CD14-positive monocyte (primary cell): Measurements from ENCODE around the gene PPM1F. TPM values are rescaled to one million over a fixed set of nuclear protein-coding genes. Genes with fewer than 3 reads are reported as not detected.

Experiments used
- DNase-seq, 3 donors: peaks; one replicate each; pipeline ENCODE4 v3.0.0-alpha.2; 2011 to 2022
- H2AFZ ChIP-seq: 2 replicates; pipeline ENCODE4 v1.6.0; 2012; ENCODE audit warnings: mild to moderate bottlenecking, low read depth, low read length, inconsistent platforms; ENCODE audit not compliant: insufficient read depth, poor library complexity, severe bottlenecking
- H3K27ac ChIP-seq, 2 donors: 1 replicate in 1 of 2; 2 replicates in 1 of 2; pipeline ENCODE4 v1.5.1; 2012 to 2013; ENCODE audit warnings: low read length in 2 of 2, control low read depth in 1 of 2, inconsistent platforms in 1 of 2, low read depth in 1 of 2, mild to moderate bottlenecking in 1 of 2
- H3K27me3 ChIP-seq, 2 donors: one replicate each; pipeline versions ENCODE4 v1.6.0 to v1.6.1; 2011 to 2013; ENCODE audit warnings: low read length in 2 of 2; ENCODE audit not compliant: control insufficient read depth in 2 of 2, insufficient read depth in 2 of 2
- H3K36me3 ChIP-seq, 2 donors: replicated peaks in 1 of 2; 1 replicate in 1 of 2; 2 replicates in 1 of 2; pipeline versions ENCODE4 v1.5.1 to v1.6.1; 2012 to 2013; ENCODE audit warnings: low read length in 2 of 2, control low read depth in 1 of 2, inconsistent platforms in 1 of 2, mild to moderate bottlenecking in 1 of 2; ENCODE audit not compliant: insufficient read depth in 2 of 2, control insufficient read depth in 1 of 2
- H3K4me1 ChIP-seq, 2 donors: 1 replicate in 1 of 2; 2 replicates in 1 of 2; pipeline versions ENCODE4 v1.5.1 to v1.6.1; 2012 to 2013; ENCODE audit warnings: low read length in 2 of 2, control low read depth in 1 of 2, inconsistent platforms in 1 of 2, mild to moderate bottlenecking in 1 of 2, moderate library complexity in 1 of 2; ENCODE audit not compliant: insufficient read depth in 2 of 2, control insufficient read depth in 1 of 2
- H3K4me2 ChIP-seq: replicated peaks from 2 replicates; pipeline ENCODE3; 2012; ENCODE audit warnings: low read length, moderate library complexity, mild to moderate bottlenecking; ENCODE audit not compliant: poor library complexity, severe bottlenecking; ENCODE audit errors: extremely low read depth
- H3K4me3 ChIP-seq, 3 experiments: fragments of 200-600 bp in 1 of 3; sonication (generic) in 1 of 3; replicated peaks in 1 of 3; 1 replicate in 2 of 3; 2 replicates in 1 of 3; pipeline ENCODE4 v1.5.1; 2011 to 2013; ENCODE audit warnings: low read length in 3 of 3, mild to moderate bottlenecking in 3 of 3, control low read depth in 2 of 3, low read depth in 2 of 3, inconsistent platforms in 1 of 3, moderate library complexity in 1 of 3
- H3K79me2 ChIP-seq: 2 replicates; pipeline ENCODE4 v1.6.0; 2012; ENCODE audit warnings: mild to moderate bottlenecking, control low read depth, inconsistent platforms, low read length, moderate library complexity; ENCODE audit not compliant: insufficient read depth
- H3K9ac ChIP-seq: 2 replicates; pipeline ENCODE4 v1.6.0; 2017; ENCODE audit warnings: low read length, mild to moderate bottlenecking; ENCODE audit not compliant: insufficient read depth, poor library complexity, severe bottlenecking
- H3K9me3 ChIP-seq, 2 donors: replicated peaks in 1 of 2; 1 replicate in 1 of 2; 2 replicates in 1 of 2; pipeline versions ENCODE4 v1.5.1 to v1.6.1; 2012 to 2013; ENCODE audit warnings: low read length in 2 of 2, control low read depth in 1 of 2; ENCODE audit not compliant: control insufficient read depth in 1 of 2, insufficient read depth in 1 of 2
- H4K20me1 ChIP-seq: 2 replicates; pipeline ENCODE4 v1.6.0; 2012; ENCODE audit warnings: mild to moderate bottlenecking, low read length, control low read depth, moderate library complexity; ENCODE audit not compliant: insufficient read depth
- H3K27ac Mint-ChIP-seq, 7 donors: one replicate each; pipeline ENCODE4 v1.8.0; 2020; ENCODE audit warnings: mild to moderate bottlenecking in 7 of 7, mixed read lengths in 7 of 7, moderate library complexity in 6 of 7, inconsistent platforms in 2 of 7
- H3K27me3 Mint-ChIP-seq, 3 donors: one replicate each; pipeline ENCODE4 v1.8.0; 2021 to 2022; ENCODE audit warnings: low read depth in 3 of 3, mild to moderate bottlenecking in 3 of 3, mixed read lengths in 3 of 3, moderate library complexity in 3 of 3, inconsistent platforms in 1 of 3
- H3K36me3 Mint-ChIP-seq, 2 donors: one replicate each; pipeline ENCODE4 v1.8.0; 2020; ENCODE audit warnings: mixed read lengths in 2 of 2, inconsistent platforms in 1 of 2, mild to moderate bottlenecking in 1 of 2
- H3K4me1 Mint-ChIP-seq: one replicate; pipeline ENCODE4 v1.8.0; 2020; ENCODE audit warnings: mild to moderate bottlenecking, mixed read lengths
- H3K4me3 Mint-ChIP-seq, 2 donors: one replicate each; pipeline ENCODE4 v1.8.0; 2020; ENCODE audit warnings: mild to moderate bottlenecking in 2 of 2, mixed read lengths in 2 of 2, moderate library complexity in 1 of 2
- H3K9me3 Mint-ChIP-seq, 7 donors: one replicate each; pipeline ENCODE4 v1.8.0; 2020 to 2022; ENCODE audit warnings: mixed read lengths in 7 of 7, mild to moderate bottlenecking in 6 of 7, moderate library complexity in 6 of 7, inconsistent platforms in 2 of 7
- CTCF ChIP-seq: fragments of 200-600 bp; IDR thresholded peaks from one replicate; pipeline ENCODE4 v1.8.0; 2022; ENCODE audit warnings: antibody characterized with exemption, mild to moderate bottlenecking
- WGBS: methylation state at CpG from one replicate; pipeline ENCODE4 v1.1.5; 2013; ENCODE audit warnings: missing lambda C conversion rate; ENCODE audit not compliant: insufficient coverage; 5-methylcytosine and 5-hydroxymethylcytosine counted together
- intact Hi-C, 2 donors: fragments of 100-400 bp; cut with micrococcal nuclease; formaldehyde crosslinking; loops; one replicate each; pipeline versions ENCODE4 v1.15.0 to v1.15.1; 2023
- polyA plus RNA-seq, 3 donors: library from polyadenylated mRNA; depleted of rRNA in 1 of 3; unstranded in 2 of 3; stranded (reverse) in 1 of 3; fragments of 300-500 nt in 2 of 3; fragments of >200 nt in 1 of 3; fragmentation: Illumina TruSeq in 2 of 3; gene quantifications; 1 replicate in 2 of 3; 2 replicates in 1 of 3; pipeline ENCODE4 v1.2.3, GENCODE V29; 2012 to 2021

Gene PPM1F
- polyA plus RNA-seq, 3 donors = 28.8 to 95.0 (median 37.2) TPM

DNA sequence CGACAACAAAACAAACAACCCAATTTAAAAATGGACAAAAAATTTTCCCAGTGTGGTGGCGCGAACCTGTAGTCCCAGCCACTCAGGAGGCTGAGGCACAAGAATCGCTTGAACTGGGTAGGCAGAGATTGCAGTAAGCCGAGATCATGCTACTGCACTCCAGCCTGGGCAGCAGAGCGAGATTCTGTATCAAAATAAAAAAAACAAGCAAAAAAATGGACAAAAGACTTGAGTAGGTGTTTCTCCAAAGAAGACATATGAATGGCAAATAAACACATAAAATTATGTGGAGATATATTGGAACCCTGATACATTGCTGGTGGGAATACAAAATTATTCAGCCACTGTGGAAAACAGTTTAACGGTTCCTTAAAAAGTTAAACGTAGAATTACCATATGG lies 57.8 kb downstream of the PPM1F start:
- Mint-ChIP-seq H3K36me3 (no peaks in the 10 kb centered on the region), H3K9me3 (peaks cover 0 to 7% (median 0%) of the 10 kb centered on the region in 7 donors), H3K27ac (no peak overlapping the region), H3K4me3 (no peak overlapping the region), H3K27me3 (peaks cover 1 to 9% (median 6%) of the 10 kb centered on the region in 3 donors), H3K4me1 (no peaks in the 10 kb centered on the region)
- no peaks in the 10 kb centered on the region for H3K36me3 ChIP-seq
- no peaks in the 10 kb centered on the region for H3K4me1 ChIP-seq
- 100% methylated on average over 4 of the region's 8 CpGs for WGBS
- no peak overlapping the region for H2AFZ ChIP-seq
- H3K4me2 ChIP-seq = no peak overlapping the region
- H3K9ac ChIP-seq = no peak overlapping the region
- H3K9me3 ChIP-seq = no peaks in the 10 kb centered on the region
- H4K20me1 ChIP-seq = no peaks in the 10 kb centered on the region
- no peak overlapping the region for H3K27ac ChIP-seq
- no peaks in the 10 kb centered on the region for H3K27me3 ChIP-seq
- intact Hi-C loops = no loop called here
- no peak for DNase-seq
- no peak overlapping the region for H3K4me3 ChIP-seq
- no peaks in the 10 kb centered on the region for H3K79me2 ChIP-seq
- TF ChIP-seq CTCF = no peak

DNA sequence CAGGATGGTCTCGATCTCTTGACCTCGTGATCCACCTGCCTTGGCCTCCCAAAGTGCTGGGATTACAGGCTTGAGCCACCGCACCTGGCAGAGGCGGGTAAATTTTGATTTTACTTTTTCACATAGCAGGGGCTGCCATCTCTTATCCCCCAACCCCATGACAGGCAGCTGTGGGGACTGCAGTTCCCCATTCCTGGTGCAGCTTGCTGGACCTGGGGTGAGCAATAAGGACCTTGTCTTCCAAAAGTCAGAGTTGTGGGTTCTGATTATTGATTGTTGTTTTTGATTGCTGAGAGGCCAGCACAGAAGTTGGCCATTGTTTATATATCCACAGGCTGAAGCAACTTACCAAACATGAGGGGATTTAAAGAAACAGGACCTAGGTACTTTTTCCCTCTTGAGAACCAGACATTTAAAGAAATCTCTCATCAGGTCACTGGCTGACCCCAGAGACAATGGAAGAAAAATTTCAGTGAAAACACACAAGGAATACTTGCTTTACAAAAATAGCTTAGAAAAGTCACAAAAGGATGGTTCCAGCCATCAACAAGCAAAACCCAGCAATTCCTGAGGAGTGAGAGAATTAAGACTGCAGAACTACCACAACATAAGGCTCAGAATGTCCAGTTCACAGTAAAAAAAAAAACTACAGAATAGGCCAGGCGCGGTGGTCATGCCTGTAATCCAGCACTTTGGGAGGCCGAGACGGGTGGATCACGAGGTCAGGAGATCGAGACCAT lies 63.2 kb downstream of the PPM1F start:
- Histone ChIP-seq H3K36me3 (no peaks in the 10 kb centered on the region), H3K4me3 (no peak overlapping the region), H3K27ac (no peak overlapping the region), H3K9me3 (no peaks in the 10 kb centered on the region), H3K27me3 (no peaks in the 10 kb centered on the region), H3K79me2 (no peaks in the 10 kb centered on the region), H3K4me1 (no peaks in the 10 kb centered on the region), H4K20me1 (no peaks in the 10 kb centered on the region), H3K4me2 (no peak overlapping the region), H2AFZ (no peak overlapping the region), H3K9ac (no peak overlapping the region)
- peaks cover 1 to 11% (median 10%) of the 10 kb centered on the region in 3 donors for H3K27me3 Mint-ChIP-seq
- intact Hi-C loops = no loop called here
- no peak overlapping the region for H3K27ac Mint-ChIP-seq
- H3K9me3 Mint-ChIP-seq = peaks cover 0 to 5% (median 0%) of the 10 kb centered on the region in 7 donors
- no peak for TF ChIP-seq CTCF
- H3K36me3 Mint-ChIP-seq = no peaks in the 10 kb centered on the region
- DNase-seq = no peak
- 99% methylated on average over 9 of the region's 10 CpGs for WGBS
- no peaks in the 10 kb centered on the region for H3K4me1 Mint-ChIP-seq
- H3K4me3 Mint-ChIP-seq = no peak overlapping the region
